ENCODE data around the gene PLEKHA8. TPM values are rescaled to one million over a fixed set of nuclear protein-coding genes. Genes with fewer than 3 reads are reported as not detected.
"Not testable (repeated sequence)": the region's sequence is repeated elsewhere in the genome, so short reads cannot be mapped to it uniquely, and the experiment has no call there.

The PLEKHA8 gene
- total RNA-seq, 2 donors from 2014 or later, result 5.5 to 12.0 TPM

DNA sequence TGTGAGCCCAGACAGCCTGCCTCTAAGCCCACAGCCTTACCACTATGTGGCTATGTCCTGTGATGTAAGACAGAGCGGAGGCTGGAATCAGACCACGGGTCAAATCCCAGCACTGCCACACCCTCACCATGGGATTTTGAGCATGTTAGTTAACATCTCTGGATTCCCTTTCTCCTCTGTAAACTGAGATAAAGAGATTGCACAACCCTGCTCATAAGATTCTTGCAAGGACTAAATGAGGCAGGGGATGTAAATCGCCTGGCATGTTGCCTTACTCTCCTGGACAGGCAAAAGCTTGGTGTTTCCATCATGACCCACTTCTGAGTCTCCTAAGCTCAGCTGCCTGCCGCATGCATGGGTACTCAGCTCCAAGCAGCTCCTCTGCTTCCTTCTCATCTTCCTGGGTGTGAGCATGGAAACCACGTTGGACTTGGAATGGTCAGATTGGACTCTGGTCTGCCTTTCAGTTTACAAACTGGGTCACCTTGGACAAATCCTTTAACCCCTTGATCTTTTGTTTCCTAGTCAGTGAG, 65.3 kb downstream of the PLEKHA8 start:
- no peaks in the 10 kb centered on the region for H3K4me1 ChIP-seq (replicated peaks)
- intact Hi-C loops (cut with DNase I), result no loop called here
- H3K9me3 ChIP-seq, result no peaks in the 10 kb centered on the region
- no peak for DNase-seq (ENCODE audit: low spot score)
- H3K4me3 ChIP-seq, result no peak overlapping the region
- no peaks in the 10 kb centered on the region for H3K27me3 ChIP-seq (replicated peaks; ENCODE audit: insufficient read depth)
- 82% methylated on average over 5 of the region's 5 CpGs for WGBS
- no peaks in the 10 kb centered on the region for H3K36me3 ChIP-seq
- TF ChIP-seq POLR2AphosphoS5 (IDR thresholded peaks at IDR 0.05), result no peak
- no peak for TF ChIP-seq POLR2A (IDR thresholded peaks at IDR 0.05)
- TF ChIP-seq, protein P1, sequence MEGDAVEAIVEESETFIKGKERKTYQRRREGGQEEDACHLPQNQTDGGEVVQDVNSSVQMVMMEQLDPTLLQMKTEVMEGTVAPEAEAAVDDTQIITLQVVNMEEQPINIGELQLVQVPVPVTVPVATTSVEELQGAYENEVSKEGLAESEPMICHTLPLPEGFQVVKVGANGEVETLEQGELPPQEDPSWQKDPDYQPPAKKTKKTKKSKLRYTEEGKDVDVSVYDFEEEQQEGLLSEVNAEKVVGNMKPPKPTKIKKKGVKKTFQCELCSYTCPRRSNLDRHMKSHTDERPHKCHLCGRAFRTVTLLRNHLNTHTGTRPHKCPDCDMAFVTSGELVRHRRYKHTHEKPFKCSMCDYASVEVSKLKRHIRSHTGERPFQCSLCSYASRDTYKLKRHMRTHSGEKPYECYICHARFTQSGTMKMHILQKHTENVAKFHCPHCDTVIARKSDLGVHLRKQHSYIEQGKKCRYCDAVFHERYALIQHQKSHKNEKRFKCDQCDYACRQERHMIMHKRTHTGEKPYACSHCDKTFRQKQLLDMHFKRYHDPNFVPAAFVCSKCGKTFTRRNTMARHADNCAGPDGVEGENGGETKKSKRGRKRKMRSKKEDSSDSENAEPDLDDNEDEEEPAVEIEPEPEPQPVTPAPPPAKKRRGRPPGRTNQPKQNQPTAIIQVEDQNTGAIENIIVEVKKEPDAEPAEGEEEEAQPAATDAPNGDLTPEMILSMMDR (IDR thresholded peaks at IDR 0.05), result no peak
- no peak overlapping the region for H3K27ac ChIP-seq

DNA sequence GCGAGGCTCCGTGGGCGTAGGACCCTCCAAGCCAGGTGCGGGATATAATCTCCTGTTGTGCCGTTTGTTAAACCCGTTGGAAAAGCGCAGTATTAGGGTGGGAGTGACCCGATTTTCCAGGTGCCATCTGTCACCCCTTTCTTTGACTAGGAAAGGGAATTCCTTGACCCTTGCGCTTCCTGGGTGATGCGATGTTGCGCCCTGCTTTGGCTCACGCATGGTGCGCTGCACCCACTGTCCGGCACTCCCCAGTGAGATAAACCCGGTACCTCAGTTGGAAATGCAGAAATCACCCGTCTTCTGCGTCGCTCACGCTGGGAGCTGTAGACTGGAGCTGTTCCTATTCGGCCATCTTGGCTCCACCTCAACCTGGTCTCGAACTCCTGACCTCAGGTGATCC, 70.4 kb downstream of the PLEKHA8 start:
- over 99% methylated on average over 21 of the region's 21 CpGs for WGBS
- H3K27me3 ChIP-seq (replicated peaks; ENCODE audit: insufficient read depth); DNase-seq (ENCODE audit: low spot score); H3K4me3 ChIP-seq; H3K27ac ChIP-seq; intact Hi-C loops (cut with DNase I); H3K4me1 ChIP-seq (replicated peaks); H3K9me3 ChIP-seq; H3K36me3 ChIP-seq: not testable (repeated sequence)

DNA sequence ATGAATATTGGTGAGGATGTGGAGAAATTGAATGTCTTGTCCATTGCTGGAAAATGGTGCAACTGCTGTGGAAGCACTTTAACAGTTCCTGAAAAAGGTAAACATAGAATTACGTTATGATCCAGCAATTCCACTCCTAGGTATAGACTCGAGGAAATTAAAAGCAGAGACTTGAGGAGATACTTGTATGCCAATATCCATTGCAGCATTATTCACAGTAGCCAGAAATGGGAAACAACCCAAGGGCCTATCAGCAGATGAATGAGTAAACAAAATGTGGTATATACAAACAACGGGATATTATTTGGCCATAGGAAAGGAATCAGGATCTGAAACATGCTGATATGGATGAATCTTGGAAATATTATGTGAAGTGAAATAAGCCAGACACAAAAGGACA, 74.1 kb downstream of the PLEKHA8 start:
- Histone ChIP-seq H3K4me3 (no peak overlapping the region), H3K27me3 (replicated peaks; ENCODE audit: insufficient read depth) (no peaks in the 10 kb centered on the region), H3K27ac (no peak overlapping the region), H3K4me1 (replicated peaks) (no peaks in the 10 kb centered on the region), H3K9me3 (no peaks in the 10 kb centered on the region), H3K36me3 (no peaks in the 10 kb centered on the region)
- 74% methylated on average over 3 of the region's 3 CpGs for WGBS
- TF ChIP-seq, protein P1 (IDR thresholded peaks at IDR 0.05), result no peak
- TF ChIP-seq POLR2AphosphoS5 (IDR thresholded peaks at IDR 0.05) (no peak), POLR2A (IDR thresholded peaks at IDR 0.05) (no peak)
- intact Hi-C loops (cut with DNase I), result no loop called here
- no peak for DNase-seq (ENCODE audit: low spot score)

DNA sequence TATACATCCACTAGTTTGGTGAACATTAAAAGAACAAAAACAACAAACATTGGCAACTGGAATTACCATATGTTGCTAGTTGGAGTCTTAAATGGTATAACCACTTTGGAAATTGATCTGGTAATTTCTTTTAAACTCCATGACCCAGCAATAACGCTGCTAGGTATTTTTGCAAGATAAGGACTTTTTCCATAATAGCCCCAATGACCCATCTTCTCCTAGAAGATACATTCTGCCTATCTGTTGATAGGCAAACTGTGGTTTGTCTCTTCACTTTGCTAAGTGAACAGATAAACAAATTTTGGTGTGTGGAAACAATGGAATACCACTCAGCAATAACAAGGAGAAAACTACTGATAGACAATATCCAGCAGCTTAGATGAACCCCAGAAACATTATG, 75.9 kb downstream of the PLEKHA8 start:
- intact Hi-C loops (cut with DNase I), result no loop called here
- H3K36me3 ChIP-seq, result no peaks in the 10 kb centered on the region
- no peaks in the 10 kb centered on the region for H3K27me3 ChIP-seq (replicated peaks; ENCODE audit: insufficient read depth)
- no peak overlapping the region for H3K4me3 ChIP-seq
- DNase-seq (ENCODE audit: low spot score), result no peak
- no peaks in the 10 kb centered on the region for H3K9me3 ChIP-seq
- TF ChIP-seq, protein P1 (IDR thresholded peaks at IDR 0.05), result no peak
- no peak for TF ChIP-seq POLR2A (IDR thresholded peaks at IDR 0.05)
- TF ChIP-seq POLR2AphosphoS5 (IDR thresholded peaks at IDR 0.05), result no peak
- no peak overlapping the region for H3K27ac ChIP-seq
- H3K4me1 ChIP-seq (replicated peaks), result no peaks in the 10 kb centered on the region
- 92% methylated on average over 1 of the region's 1 CpG for WGBS

DNA sequence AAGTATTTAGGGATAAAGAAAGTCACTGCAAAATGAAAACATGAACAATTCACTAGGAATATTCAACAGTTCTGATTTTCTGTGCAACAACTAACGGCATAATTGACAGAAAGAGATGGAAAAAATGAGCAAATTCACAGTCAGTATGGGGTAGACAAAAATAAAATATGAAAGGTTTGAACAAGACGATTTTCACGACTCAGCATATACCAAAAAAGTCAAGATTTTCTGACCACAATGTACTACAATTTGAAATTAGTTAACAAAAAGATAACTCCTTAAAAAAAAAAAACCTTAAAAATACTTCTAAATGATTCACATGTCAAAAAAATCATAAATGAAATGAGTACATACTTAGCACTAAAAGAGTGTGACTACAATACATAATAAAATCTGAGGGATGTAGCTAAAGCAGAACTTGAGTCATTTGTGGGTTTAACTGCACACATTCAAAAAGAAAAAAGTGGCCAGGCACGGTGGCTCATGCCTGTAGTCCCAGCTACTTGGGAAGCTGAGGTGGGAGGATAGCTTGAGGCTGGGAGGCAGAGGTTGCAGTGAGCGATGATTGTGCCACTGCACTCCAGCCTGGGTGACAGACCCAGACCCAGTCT, 84.0 kb downstream of the PLEKHA8 start:
- no peak overlapping the region for H3K27ac ChIP-seq
- H3K9me3 ChIP-seq, result no peaks in the 10 kb centered on the region
- H3K4me1 ChIP-seq (replicated peaks), result no peaks in the 10 kb centered on the region
- no peak for DNase-seq (ENCODE audit: low spot score)
- H3K4me3 ChIP-seq, result no peak overlapping the region
- intact Hi-C loops (cut with DNase I), result no loop called here
- H3K27me3 ChIP-seq (replicated peaks; ENCODE audit: insufficient read depth), result no peaks in the 10 kb centered on the region
- WGBS, result 95% methylated on average over 5 of the region's 5 CpGs
- H3K36me3 ChIP-seq, result no peaks in the 10 kb centered on the region
- TF ChIP-seq POLR2AphosphoS5 (IDR thresholded peaks at IDR 0.05), result no peak
- TF ChIP-seq, protein P1 (IDR thresholded peaks at IDR 0.05), result no peak
- no peak for TF ChIP-seq POLR2A (IDR thresholded peaks at IDR 0.05)
